Astrocyte of the spinal cord (primary cell): Measurements from ENCODE around the gene GPR132.

Experiments used
- DNase-seq: peaks from one replicate; pipeline ENCODE4 v3.0.0; 2011; ENCODE audit warnings: low read depth, low spot score
- H3K4me3 ChIP-seq: 2 replicates; pipeline ENCODE4 v1.5.1; 2011; ENCODE audit warnings: low read depth, mild to moderate bottlenecking, low read length, moderate library complexity
- CTCF ChIP-seq: IDR thresholded peaks from 2 replicates; pipeline ENCODE4 v1.5.1; 2012; ENCODE audit warnings: low read depth, mild to moderate bottlenecking, low read length, inconsistent platforms
- in situ Hi-C: cut with HindIII; loops from 2 replicates; pipeline ENCODE4 v1.10.0; 2017; ENCODE audit warnings: low sequenced_read_pairs

Gene GPR132

GRCh38 chr14:105023791-105024480 lies 41.3 kb downstream of the GPR132 start:
- in situ Hi-C loops: no loop called here
- DNase-seq: peak; percentile 79
- no peak for TF ChIP-seq CTCF
- no peak overlapping the region for H3K4me3 ChIP-seq

GRCh38 chr14:105023144-105023543 lies 42.1 kb downstream of the GPR132 start:
- DNase-seq: peak; percentile 63
- in situ Hi-C loops: no loop called here
- TF ChIP-seq CTCF: no peak

GRCh38 chr14:105022276-105022670 lies 43.0 kb downstream of the GPR132 start:
- peak overlapping the region; percentile 76 for H3K4me3 ChIP-seq
- DNase-seq: no peak
- in situ Hi-C loops: no loop called here
- no peak for TF ChIP-seq CTCF

More at GRCh38 chr14:105023144-105023543, 42.1 kb downstream of the GPR132 start:
- no peak overlapping the region for H3K4me3 ChIP-seq

- in situ Hi-C loops: no loop called here
- peak overlapping the region; percentile 76 for H3K4me3 ChIP-seq
- no peak for DNase-seq
- TF ChIP-seq CTCF: peak; percentile 5
These were observed 43.5 kb downstream of the GPR132 start for GRCh38 chr14:105021656-105022275.

DNA sequence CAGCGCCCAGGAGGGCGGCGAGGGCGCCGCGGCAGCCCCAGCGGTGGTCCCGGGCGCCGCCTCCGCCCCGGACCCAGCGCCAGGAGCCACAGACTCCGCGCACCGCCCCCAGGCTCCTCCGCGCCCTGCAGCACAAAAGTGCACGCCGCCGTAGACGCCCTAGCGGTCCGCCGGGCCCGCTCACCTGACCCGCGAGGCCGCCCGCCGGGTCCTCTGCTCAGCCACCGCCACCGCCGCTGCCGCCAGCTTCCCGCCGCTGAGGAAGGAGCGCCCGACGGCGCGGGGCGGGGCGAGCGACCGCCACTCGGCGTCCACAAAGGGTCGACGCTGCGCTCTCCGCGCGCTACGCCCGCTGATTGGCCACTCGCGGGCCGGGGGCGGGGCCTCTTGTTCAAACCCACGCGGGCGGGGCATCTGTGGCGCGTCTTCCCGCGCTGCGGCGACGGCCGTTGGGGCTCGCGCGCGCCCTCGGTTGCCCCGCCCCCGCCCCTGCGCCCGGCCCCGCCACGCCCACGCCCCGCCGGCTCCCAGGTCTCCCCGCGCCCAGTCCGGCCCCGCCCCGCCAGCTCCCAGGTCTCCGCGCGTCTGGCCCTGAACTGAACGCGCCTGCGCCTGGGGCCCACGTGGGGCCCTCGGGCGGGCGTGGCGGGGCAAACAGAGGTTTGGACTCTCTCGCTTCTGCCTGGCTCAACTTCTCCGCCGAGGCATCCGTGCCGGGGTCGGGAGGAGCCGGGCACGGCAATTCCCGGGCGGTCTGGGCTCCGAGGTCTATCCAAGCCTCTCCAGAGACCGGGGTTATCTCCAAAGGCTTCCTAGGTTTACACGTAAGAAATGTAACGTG lies 44.2 kb downstream of the GPR132 start, which contains the start of gene CDCA4:
CDCA4 (minus strand) TSS at position 269 of the 841 bp plus-strand sequence. CDS start 9,154 bp downstream, outside the sequence.
- TF ChIP-seq CTCF: no peak
- peak; percentile 97 for DNase-seq
- peak within 1 kb of the TSS; percentile 76 for H3K4me3 ChIP-seq
- in situ Hi-C loops: no loop called here
